SU-DHL-6 (cell line): Measurements from ENCODE around the gene PKD1.

Source experiments
- H2AFZ ChIP-seq: fragments of 200-600 bp; sonication (generic); 2 replicates; pipeline ENCODE4 v1.6.1; 2014; ENCODE audit warnings: low read depth, mild to moderate bottlenecking, moderate library complexity, mixed read lengths, antibody characterized with exemption, low read length; ENCODE audit not compliant: severe bottlenecking
- H3F3A ChIP-seq: fragments of 200-600 bp; shearing (Covaris generic); 2 replicates; pipeline ENCODE4 v1.6.0; 2016; ENCODE audit warnings: antibody characterized with exemption, mild to moderate bottlenecking; ENCODE audit not compliant: insufficient read depth
- H3K27ac ChIP-seq: fragments of 200-600 bp; sonication (generic); 2 replicates; pipeline ENCODE4 v1.5.1; 2016; ENCODE audit warnings: low read depth, mild to moderate bottlenecking, low read length, moderate library complexity, mixed read lengths
- H3K27me3 ChIP-seq: fragments of 200-600 bp; sonication (generic), shearing (Covaris generic); 2 replicates; pipeline ENCODE4 v1.6.0; 2014; ENCODE audit warnings: mild to moderate bottlenecking, low read length
- H3K36me3 ChIP-seq: fragments of 200-600 bp; sonication (generic); 2 replicates; pipeline ENCODE4 v1.6.1; 2014; ENCODE audit warnings: mild to moderate bottlenecking, low read length, mixed read lengths
- H3K4me2 ChIP-seq: fragments of 300-600, 200-600 bp; shearing (Covaris generic), sonication (generic); 2 replicates; pipeline ENCODE4 v1.6.0; 2014; ENCODE audit warnings: low read length, low read depth, mild to moderate bottlenecking; ENCODE audit not compliant: poor library complexity, severe bottlenecking
- H3K4me3 ChIP-seq: fragments of 200-600 bp; sonication (generic); 2 replicates; pipeline ENCODE4 v1.5.1; 2014; ENCODE audit warnings: antibody characterized with exemption, low read length, mild to moderate bottlenecking, mixed read lengths; ENCODE audit not compliant: insufficient read depth, poor library complexity, severe bottlenecking
- H3K79me2 ChIP-seq: fragments of 200-600 bp; sonication (generic); 2 replicates; pipeline ENCODE4 v1.6.1; 2014; ENCODE audit warnings: mild to moderate bottlenecking, low read length, moderate library complexity; ENCODE audit not compliant: insufficient read depth
- H3K9ac ChIP-seq: fragments of 200-600 bp; sonication (generic); 2 replicates; pipeline ENCODE4 v1.7.0; 2014; ENCODE audit warnings: mild to moderate bottlenecking, low read length
- H3K9me2 ChIP-seq: fragments of 200-600 bp; sonication (generic); replicated peaks from 2 replicates; pipeline ENCODE4 v1.6.1; 2014; ENCODE audit warnings: low read length; ENCODE audit not compliant: insufficient read depth
- H3K9me3 ChIP-seq: fragments of 200-600 bp; sonication (generic); 2 replicates; pipeline ENCODE4 v1.6.1; 2014; ENCODE audit warnings: low read length, mixed read lengths; ENCODE audit not compliant: insufficient read depth
- H4K20me1 ChIP-seq: fragments of 200-600 bp; sonication (generic); 2 replicates; pipeline ENCODE4 v1.6.1; 2014; ENCODE audit warnings: low read depth, mild to moderate bottlenecking, antibody characterized with exemption, low read length, moderate library complexity, mixed read lengths
- CTCF ChIP-seq: fragments of 200-600 bp; sonication (generic); IDR thresholded peaks from one replicate; pipeline ENCODE4 v1.5.1; 2017; ENCODE audit warnings: antibody characterized with exemption, mild to moderate bottlenecking, low read length, moderate library complexity; ENCODE audit not compliant: insufficient read depth, poor library complexity, severe bottlenecking
- EZH2phosphoT487 ChIP-seq: fragments of 200-600 bp; sonication (generic), shearing (Covaris generic); conservative IDR thresholded peaks from 2 replicates; pipeline ENCODE4 v1.6.1; 2018; ENCODE audit warnings: mild to moderate bottlenecking, antibody characterized with exemption, low read length, moderate library complexity, mixed read lengths

PKD1 gene

DNA sequence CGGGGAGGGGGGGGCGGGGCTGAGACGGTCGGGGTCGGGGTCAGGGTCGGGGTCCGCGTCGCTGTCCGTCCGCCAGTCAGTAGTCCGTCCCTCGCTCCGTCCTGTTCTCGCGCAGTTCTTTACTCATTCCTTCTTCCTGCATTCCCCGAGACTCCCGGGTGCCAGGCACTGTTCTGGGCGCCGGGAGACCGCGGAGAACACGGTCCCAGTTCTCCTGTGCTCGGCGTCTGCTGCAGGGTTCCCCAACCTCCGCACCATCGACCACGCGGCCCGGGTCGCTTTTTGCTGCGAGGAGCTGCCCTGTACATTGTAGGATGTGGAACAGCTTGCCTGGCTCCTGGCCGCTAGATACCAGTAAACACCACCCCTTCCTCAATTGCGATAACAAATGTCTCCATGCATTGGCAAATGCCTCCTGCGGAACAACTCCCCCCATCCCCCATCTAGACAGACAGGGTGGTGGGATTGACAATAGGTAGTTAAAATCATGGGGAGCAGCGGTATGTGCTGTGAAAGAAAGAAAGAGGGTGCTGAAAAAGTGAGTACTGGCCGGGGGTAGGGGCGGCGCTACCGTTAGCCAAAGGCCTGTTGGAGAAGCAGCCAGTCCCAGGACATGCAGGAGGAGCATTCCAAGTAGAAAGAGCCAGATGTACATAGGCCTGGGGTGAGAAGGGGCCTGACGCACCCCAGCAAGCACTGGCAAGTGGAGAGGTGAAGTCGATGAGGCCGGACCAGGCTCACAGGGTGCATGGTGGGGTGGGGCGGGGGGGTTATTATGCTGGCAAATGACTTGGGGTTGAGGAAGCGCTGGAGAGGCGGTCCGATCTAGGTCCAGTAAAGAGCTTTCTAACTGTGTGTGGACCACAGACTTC lies 20.5 kb upstream of the PKD1 start:
- Histone ChIP-seq H3K4me3 (peak overlapping the region; percentile 99), H2AFZ (no peak overlapping the region), H3K9me2 (no peaks in the 10 kb centered on the region), H3K79me2 (peaks cover 73% of the 10 kb centered on the region), H3F3A (peaks cover 39% of the 10 kb centered on the region), H3K27me3 (no peaks in the 10 kb centered on the region), H3K27ac (peak overlapping the region; percentile 20; the same call in 1 of the 2 replicates), H3K9ac (peak overlapping the region; percentile 94), H4K20me1 (peaks cover 9% of the 10 kb centered on the region; the same call in 1 of the 2 replicates), H3K4me2 (peak overlapping the region; percentile 79), H3K36me3 (peaks cover 25% of the 10 kb centered on the region), H3K9me3 (no peaks in the 10 kb centered on the region)
- no peak for TF ChIP-seq EZH2phosphoT487
- no peak for TF ChIP-seq CTCF

GRCh38 chr16:2155091-2155950 lies 19.6 kb upstream of the PKD1 start, which contains the start of gene TRAF7:
Gene TRAF7 (plus strand): TSS chr16:2155782. CDS start chr16:2163921, 8,139 bp downstream.
- Histone ChIP-seq H3K9me3 (no peaks in the 10 kb centered on the region), H3K4me2 (peak within 1 kb of the TSS; percentile 79), H3K79me2 (peaks cover 65% of the 10 kb centered on the region), H3K36me3 (peaks cover 25% of the 10 kb centered on the region), H3K9me2 (no peaks in the 10 kb centered on the region), H3K27me3 (no peaks in the 10 kb centered on the region), H3F3A (peaks cover 48% of the 10 kb centered on the region), H2AFZ (no peak within 1 kb of the TSS), H3K9ac (peak within 1 kb of the TSS; percentile 100), H4K20me1 (peaks cover 9% of the 10 kb centered on the region; the same call in 1 of the 2 replicates), H3K27ac (peak within 1 kb of the TSS; percentile 72), H3K4me3 (peak within 1 kb of the TSS; percentile 100)
- TF ChIP-seq CTCF (no peak), EZH2phosphoT487 (no peak)

- TF ChIP-seq CTCF (no peak), EZH2phosphoT487 (no peak)
- Histone ChIP-seq H2AFZ (no peak overlapping the region), H3K9me3 (no peaks in the 10 kb centered on the region), H3K79me2 (peaks cover 58% of the 10 kb centered on the region), H3K4me2 (peak overlapping the region; percentile 79), H3K4me3 (peak overlapping the region; percentile 100), H3K36me3 (peaks cover 25% of the 10 kb centered on the region), H3K27me3 (no peaks in the 10 kb centered on the region), H4K20me1 (peaks cover 9% of the 10 kb centered on the region; the same call in 1 of the 2 replicates), H3K27ac (peak overlapping the region; percentile 72), H3K9ac (peak overlapping the region; percentile 100), H3K9me2 (no peaks in the 10 kb centered on the region), H3F3A (peaks cover 55% of the 10 kb centered on the region)
These were observed 18.9 kb upstream of the PKD1 start for GRCh38 chr16:2154533-2155090.
